Measurements from ENCODE around the gene ZBTB47. TPM values are rescaled to one million over a fixed set of nuclear protein-coding genes. Genes with fewer than 3 reads are reported as not detected.

Gene ZBTB47
- total RNA-seq, 1 experiment from 2014 or later = 16.1 TPM

Other genes with a start within 250 kb of the ZBTB47 start
- gene LYZL4, start 243.1 kb upstream of the ZBTB47 start, total RNA-seq (2014; rRNA removed; shearing (Covaris generic)) = not detected in 2 replicates
- 0.14 TPM in 1 of 2 replicates, not detected in the other for gene VIPR1, start 151.1 kb upstream of the ZBTB47 start, total RNA-seq (2014; rRNA removed; shearing (Covaris generic))
- gene SEC22C, start 71.7 kb upstream of the ZBTB47 start, total RNA-seq (2014; rRNA removed; shearing (Covaris generic)) = 83.4 and 84.3 TPM in 2 replicates
- gene SS18L2, start 62.8 kb upstream of the ZBTB47 start, total RNA-seq (2014; rRNA removed; shearing (Covaris generic)) = 41.1 and 45.8 TPM in 2 replicates
- gene NKTR, start 53.0 kb upstream of the ZBTB47 start, total RNA-seq (2014; rRNA removed; shearing (Covaris generic)) = 9.5 and 23.6 TPM in 2 replicates
- gene KLHL40, start 31.8 kb downstream of the ZBTB47 start, total RNA-seq (2014; rRNA removed; shearing (Covaris generic)) = not detected in 2 replicates
- not detected in 2 replicates for gene HHATL, start 49.1 kb downstream of the ZBTB47 start, total RNA-seq (2014; rRNA removed; shearing (Covaris generic))
- gene CCDC13, start 119.6 kb downstream of the ZBTB47 start, total RNA-seq (2014; rRNA removed; shearing (Covaris generic)) = 1.4 and 3.3 TPM in 2 replicates
- gene HIGD1A, start 150.8 kb downstream of the ZBTB47 start, total RNA-seq (2014; rRNA removed; shearing (Covaris generic)) = 239 and 240 TPM in 2 replicates
- not detected in 2 replicates for gene ACKR2, start 155.7 kb downstream of the ZBTB47 start, total RNA-seq (2014; rRNA removed; shearing (Covaris generic))
- not detected in 2 replicates for gene CYP8B1, start 222.2 kb downstream of the ZBTB47 start, total RNA-seq (2014; rRNA removed; shearing (Covaris generic))